HG03139 (cell line): Measurements from ENCODE around the gene KIF25.

ENCODE experiments used
- ATAC-seq: cut with Tn5 transposase; IDR thresholded peaks from one replicate; pipeline ENCODE4 v1.9.1; 2021; ENCODE audit not compliant: unreplicated experiment

KIF25 gene

GRCh38 chr6:167997642-167998041 lies at the start of gene KIF25:
KIF25 (plus strand) TSS chr6:167997671; CDS start chr6:168029586, 31,915 bp downstream.
- ATAC-seq, result no peak

GRCh38 chr6:167947716-167948115 lies 49.8 kb upstream of the KIF25 start:
- ATAC-seq, result no peak

- no peak for ATAC-seq
Measured at GRCh38 chr6:167948716-167949115, 48.8 kb upstream of the KIF25 start.

DNA sequence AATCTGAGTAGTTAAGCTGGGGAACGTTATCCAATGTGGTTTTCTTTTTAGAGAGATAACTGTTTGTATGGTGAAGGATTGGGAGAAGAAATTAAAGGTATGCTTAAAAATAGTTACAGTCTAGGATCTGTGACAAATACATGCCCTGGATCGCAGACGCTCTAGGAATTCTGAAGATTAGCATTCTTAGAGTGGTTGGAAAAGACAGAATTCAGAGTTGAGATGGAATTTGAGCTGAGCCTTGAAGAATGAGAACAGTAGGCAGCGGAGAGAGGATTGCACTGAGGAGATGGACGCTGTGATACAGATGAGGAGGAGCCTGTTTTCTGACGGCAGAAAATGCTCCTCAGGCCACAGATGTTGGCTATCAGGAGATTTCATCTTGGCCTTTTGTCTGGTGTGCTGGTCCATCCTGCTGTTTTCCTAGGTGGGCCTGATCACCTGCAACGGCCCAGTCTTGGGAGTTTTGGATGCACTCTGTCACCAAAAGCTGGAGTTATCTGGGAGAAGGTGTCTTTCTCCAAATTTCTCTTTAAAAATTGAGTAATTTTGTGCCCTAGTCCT lies 48.3 kb upstream of the KIF25 start:
- no peak for ATAC-seq

DNA sequence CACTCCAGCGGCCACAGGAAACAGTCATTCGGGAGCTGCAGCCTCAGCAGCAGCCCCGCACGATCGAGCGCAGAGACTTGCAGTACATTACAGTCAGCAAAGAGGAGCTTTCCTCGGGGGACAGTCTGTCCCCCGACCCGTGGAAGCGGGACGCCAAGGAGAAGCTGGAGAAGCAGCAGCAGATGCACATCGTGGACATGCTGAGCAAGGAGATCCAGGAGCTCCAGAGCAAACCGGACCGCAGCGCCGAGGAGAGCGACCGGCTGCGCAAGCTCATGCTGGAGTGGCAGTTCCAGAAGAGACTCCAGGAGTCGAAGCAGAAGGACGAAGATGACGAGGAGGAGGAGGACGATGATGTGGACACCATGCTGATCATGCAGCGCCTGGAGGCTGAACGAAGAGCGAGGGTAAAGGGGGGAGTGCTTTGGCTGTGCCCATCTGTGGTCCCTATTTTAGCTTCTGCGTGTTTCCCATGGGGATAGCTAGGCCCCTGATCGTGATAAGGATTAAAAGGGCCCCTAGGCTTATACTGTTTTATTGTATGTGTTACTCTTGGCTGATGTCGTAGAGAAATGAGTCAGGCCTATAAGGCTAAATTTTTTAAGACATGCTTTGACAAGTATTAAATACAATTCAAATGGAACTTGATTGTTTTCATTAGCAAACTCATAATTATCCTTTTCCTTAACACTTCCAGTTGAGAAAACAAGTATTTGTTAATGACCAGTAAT lies 45.5 kb upstream of the KIF25 start:
- no peak for ATAC-seq

DNA sequence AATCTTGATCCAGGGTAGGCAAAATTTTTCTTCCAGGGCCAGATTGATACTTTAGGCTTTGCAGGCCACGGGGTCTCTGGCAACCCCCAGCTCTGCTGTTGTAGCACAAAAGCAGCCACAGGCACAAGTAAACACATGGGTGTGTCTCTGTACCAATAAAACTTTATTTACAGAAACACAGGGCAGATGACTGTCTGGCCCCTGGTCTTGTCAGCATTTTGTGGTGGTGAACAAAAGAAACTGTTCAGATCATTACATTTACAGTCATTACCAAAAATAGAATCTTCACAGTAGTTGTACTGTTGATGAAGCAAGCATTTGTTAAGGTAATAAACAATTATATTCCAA lies 45.0 kb upstream of the KIF25 start:
- ATAC-seq, result no peak

DNA sequence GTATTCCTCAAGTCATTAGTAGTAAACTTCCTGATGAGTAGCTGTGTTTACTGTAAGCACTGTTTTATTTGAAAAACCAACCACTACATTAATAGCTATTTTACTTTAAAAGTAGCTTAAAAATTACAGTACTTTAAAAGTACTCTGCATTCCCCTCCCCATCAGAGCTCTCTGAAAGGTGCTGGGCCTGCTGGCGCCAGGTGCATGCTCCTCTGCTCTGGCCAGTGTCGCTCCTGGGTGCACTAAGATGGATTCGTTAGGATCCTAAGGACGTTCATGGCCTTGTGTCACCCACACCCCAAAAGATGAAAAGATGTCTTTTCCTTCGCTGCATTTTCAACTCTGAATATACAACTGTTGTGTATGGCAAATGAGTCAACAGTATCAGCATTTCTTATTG lies 43.9 kb upstream of the KIF25 start:
- no peak for ATAC-seq

DNA sequence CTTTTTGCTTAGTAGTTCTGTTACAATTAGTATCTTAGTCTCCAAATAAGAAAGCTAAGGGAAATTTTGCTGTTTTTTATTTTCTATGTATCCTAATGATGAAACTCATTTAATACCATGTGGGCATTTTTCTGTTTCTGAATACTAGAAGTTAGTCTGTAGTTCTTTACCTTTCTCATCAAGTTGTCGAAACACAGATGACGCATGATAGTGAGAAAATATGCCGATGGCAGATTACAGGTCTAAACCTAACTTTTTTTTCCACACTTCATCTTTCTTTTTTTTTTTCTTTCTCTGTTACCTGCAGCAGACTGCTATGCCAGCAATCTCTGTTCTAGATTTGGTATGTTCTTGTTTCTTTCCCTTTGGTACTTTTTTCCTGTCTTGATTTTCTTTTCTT lies 43.3 kb upstream of the KIF25 start:
- no peak for ATAC-seq

GRCh38 chr6:167956491-167956890 lies 41.0 kb upstream of the KIF25 start:
- ATAC-seq, result no peak

- ATAC-seq, result no peak
Measured at GRCh38 chr6:167956983-167957492, 40.4 kb upstream of the KIF25 start.

GRCh38 chr6:167957626-167958025 lies 39.8 kb upstream of the KIF25 start:
- ATAC-seq, result no peak

- ATAC-seq, result no peak
Measured at GRCh38 chr6:167960579-167960978, 36.9 kb upstream of the KIF25 start.

DNA sequence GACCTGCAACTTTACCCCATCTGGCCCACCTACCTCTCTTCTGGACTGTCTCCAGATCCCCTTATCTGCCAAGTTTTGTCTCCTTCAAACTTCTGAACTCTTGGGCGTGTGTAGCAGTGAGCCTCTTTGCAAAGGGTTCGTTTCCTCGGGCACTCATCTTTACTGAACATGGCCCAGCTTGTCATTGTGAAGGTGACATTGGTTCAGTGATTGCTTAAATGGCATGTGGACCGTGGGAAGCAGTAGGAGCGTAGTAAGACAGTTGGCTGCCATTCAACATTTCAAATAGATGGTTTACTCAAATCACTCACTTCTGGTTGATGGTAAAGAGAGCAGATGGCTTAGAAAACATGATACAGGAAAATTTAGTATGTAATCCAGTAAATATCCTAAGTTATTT lies 34.8 kb upstream of the KIF25 start:
- no peak for ATAC-seq

GRCh38 chr6:167963589-167964057 lies 33.8 kb upstream of the KIF25 start:
- no peak for ATAC-seq

- ATAC-seq, result no peak
Measured at GRCh38 chr6:167965592-167966539, 31.6 kb upstream of the KIF25 start.

GRCh38 chr6:167966540-167966905 lies 30.9 kb upstream of the KIF25 start:
- ATAC-seq, result no peak

DNA sequence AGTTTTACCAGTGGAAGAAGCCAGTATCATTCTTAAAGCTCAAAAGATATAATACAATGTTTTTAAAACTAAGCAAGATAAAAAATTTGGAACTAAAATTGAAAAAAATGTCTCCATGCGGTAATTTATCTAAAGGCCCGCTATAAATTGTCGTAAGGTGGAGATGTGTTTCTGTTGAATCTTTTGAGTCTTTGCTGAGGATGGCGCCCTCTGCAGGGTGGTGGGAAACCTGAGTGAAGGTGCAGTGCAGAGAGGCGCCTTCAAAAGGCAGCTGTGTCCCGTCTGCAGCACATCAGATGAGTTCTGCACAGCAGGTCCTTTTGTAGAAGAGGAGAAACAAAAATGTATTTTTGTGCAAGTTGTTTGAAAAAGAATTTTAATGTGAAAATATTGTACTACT lies 29.4 kb upstream of the KIF25 start:
- ATAC-seq, result no peak

DNA sequence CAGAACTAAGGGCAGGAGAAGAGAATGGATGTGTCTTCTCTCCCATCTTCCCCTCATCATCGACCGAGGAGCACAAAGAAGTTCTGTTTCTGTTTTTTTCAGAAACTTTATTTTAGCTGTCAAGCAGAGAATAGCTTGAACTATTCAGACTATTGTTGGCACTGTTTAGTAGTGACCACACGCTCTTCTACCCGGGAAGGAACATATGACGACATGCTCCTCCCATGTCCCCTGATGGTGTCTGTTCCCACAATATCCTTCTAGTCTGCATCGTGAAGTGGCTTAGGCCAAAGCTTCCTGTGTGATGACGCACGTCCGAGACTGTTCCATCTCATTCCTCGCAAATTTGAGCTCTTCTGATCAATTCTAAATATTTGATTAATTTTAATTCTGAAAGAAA lies 27.2 kb upstream of the KIF25 start:
- ATAC-seq, result no peak

DNA sequence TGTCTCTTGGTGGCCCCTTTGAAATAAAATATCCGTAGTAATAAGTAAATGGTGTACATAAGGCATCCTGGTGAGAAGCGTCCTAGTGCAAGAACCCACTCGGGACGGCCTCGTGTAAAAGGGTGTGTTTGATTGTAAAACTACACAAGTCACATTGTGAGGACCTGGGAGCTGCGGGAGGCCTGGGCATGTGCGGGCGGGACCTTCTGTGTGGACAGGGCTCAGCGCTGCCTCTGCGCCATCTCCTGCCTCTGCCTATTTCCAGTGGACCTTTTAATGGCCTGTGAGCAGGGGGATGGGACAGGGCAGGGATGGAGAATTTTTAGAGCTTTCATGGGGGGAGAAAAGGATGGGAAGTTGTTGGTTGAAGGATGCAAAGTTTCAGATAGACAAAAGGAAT lies 25.3 kb upstream of the KIF25 start:
- no peak for ATAC-seq

- no peak for ATAC-seq
Measured at GRCh38 chr6:167973148-167973885, 24.2 kb upstream of the KIF25 start.
